Chondrocyte (in vitro differentiated cells): ENCODE measurements around the gene CSNK1D. TPM values are rescaled to one million over a fixed set of nuclear protein-coding genes. Genes with fewer than 3 reads are reported as not detected.

ENCODE experiments used
- DNase-seq: peaks from one replicate; pipeline ENCODE4 v3.0.0; 2021; ENCODE audit warnings: mixed read lengths, low spot score
- H3K27ac Mint-ChIP-seq: one replicate; pipeline ENCODE4 v1.8.0; 2021; ENCODE audit warnings: mild to moderate bottlenecking, moderate library complexity, mixed read lengths; ENCODE audit not compliant: unreplicated experiment
- H3K27me3 Mint-ChIP-seq: 2 replicates; pipeline ENCODE4 v1.8.0; 2021; ENCODE audit warnings: low read depth, mixed read lengths
- H3K36me3 Mint-ChIP-seq: 2 replicates; pipeline ENCODE4 v1.8.0; 2021; ENCODE audit warnings: low read depth, mixed read lengths
- H3K4me1 Mint-ChIP-seq: 2 replicates; pipeline ENCODE4 v1.8.0; 2021; ENCODE audit warnings: low read depth, mild to moderate bottlenecking, mixed read lengths
- H3K4me3 Mint-ChIP-seq: one replicate; pipeline ENCODE4 v1.8.0; 2021; ENCODE audit warnings: mild to moderate bottlenecking, moderate library complexity, mixed read lengths; ENCODE audit not compliant: unreplicated experiment
- H3K9me3 Mint-ChIP-seq: 2 replicates; pipeline ENCODE4 v1.8.0; 2021; ENCODE audit warnings: low read depth, mixed read lengths
- total RNA-seq: library from RNA; stranded (reverse); gene quantifications from 3 replicates; pipeline ENCODE4 v1.2.1, GENCODE V29; 2021
- TF ChIP-seq, protein P1 (sequence below): fragments of 200-600 bp; sonication (generic); IDR thresholded peaks from 2 replicates; pipeline ENCODE4 v1.5.0; 2021; ENCODE audit warnings: antibody characterized with exemption, mild to moderate bottlenecking, moderate library complexity

Gene CSNK1D
- total RNA-seq, 1 donor from 2014 or later = 93.0 TPM

DNA sequence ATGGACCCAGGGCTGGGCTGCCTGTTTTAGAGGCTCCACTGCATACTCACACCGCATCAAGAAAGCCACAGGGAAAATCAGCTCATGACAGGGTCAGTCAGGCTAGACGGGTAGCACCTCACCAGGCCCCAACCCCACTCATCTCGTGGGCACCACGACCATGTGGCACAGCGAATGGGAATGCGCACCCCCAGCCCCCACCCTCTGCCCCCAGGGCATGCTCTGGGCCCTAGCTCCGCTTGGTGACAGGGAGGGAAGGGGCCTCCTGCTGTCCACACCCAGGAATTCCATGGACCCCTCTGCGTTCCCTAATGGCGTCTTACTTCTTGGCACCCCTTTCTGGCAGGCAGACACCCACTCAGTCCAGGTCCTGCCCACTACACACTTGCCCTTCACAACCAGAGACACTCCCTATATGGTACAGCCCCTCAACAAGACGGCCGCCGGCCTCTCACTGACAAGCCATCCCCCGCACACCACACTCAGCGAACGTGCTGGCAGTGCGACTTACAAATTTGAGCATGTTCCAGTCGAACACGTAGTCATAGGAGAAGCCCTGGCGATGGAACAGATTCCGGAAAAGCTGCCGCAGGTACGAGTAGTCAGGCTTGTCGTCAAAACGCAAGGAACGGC, 22.5 kb downstream of the CSNK1D start:
- TF ChIP-seq, protein P1, sequence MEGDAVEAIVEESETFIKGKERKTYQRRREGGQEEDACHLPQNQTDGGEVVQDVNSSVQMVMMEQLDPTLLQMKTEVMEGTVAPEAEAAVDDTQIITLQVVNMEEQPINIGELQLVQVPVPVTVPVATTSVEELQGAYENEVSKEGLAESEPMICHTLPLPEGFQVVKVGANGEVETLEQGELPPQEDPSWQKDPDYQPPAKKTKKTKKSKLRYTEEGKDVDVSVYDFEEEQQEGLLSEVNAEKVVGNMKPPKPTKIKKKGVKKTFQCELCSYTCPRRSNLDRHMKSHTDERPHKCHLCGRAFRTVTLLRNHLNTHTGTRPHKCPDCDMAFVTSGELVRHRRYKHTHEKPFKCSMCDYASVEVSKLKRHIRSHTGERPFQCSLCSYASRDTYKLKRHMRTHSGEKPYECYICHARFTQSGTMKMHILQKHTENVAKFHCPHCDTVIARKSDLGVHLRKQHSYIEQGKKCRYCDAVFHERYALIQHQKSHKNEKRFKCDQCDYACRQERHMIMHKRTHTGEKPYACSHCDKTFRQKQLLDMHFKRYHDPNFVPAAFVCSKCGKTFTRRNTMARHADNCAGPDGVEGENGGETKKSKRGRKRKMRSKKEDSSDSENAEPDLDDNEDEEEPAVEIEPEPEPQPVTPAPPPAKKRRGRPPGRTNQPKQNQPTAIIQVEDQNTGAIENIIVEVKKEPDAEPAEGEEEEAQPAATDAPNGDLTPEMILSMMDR = no peak
- Mint-ChIP-seq H3K4me1 (peaks cover 22% of the 10 kb centered on the region), H3K27me3 (no peaks in the 10 kb centered on the region), H3K9me3 (no peaks in the 10 kb centered on the region), H3K4me3 (no peak overlapping the region), H3K27ac (no peak overlapping the region), H3K36me3 (peaks cover 41% of the 10 kb centered on the region)
- DNase-seq = peak; percentile 65

DNA sequence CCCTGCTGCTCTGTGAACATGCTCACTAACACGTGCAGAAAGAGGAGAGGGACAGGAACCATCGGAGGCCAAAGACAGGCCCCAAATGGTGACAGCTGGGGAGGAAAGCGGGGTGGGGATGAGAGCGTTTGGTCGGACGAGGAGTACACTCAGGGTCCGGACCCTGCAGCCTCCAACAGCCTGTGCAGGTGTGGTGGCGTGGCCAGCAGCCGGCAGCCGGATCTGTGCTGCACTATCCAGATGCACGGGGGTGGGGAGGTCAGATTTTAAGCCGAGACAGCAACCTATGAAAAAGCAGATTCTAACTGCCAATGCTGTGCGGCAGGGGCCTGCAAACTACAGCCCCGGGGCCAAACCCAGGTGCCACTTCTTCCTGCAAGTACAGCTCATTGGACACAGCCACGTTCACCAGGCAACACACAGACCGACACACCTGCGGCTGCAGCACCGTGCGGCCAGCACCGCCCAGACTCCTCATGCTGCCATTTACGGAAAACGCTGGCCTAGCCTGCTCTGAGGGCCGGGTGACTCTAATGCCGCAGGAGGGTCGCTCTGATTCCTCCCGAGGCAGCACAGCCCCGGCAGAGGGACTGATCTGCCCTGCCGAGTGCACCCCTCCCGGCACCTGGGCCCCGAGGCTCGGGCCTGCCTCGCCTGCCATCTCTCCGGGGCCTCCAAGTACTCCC, 23.5 kb downstream of the CSNK1D start:
- H3K27ac Mint-ChIP-seq = no peak overlapping the region

DNA sequence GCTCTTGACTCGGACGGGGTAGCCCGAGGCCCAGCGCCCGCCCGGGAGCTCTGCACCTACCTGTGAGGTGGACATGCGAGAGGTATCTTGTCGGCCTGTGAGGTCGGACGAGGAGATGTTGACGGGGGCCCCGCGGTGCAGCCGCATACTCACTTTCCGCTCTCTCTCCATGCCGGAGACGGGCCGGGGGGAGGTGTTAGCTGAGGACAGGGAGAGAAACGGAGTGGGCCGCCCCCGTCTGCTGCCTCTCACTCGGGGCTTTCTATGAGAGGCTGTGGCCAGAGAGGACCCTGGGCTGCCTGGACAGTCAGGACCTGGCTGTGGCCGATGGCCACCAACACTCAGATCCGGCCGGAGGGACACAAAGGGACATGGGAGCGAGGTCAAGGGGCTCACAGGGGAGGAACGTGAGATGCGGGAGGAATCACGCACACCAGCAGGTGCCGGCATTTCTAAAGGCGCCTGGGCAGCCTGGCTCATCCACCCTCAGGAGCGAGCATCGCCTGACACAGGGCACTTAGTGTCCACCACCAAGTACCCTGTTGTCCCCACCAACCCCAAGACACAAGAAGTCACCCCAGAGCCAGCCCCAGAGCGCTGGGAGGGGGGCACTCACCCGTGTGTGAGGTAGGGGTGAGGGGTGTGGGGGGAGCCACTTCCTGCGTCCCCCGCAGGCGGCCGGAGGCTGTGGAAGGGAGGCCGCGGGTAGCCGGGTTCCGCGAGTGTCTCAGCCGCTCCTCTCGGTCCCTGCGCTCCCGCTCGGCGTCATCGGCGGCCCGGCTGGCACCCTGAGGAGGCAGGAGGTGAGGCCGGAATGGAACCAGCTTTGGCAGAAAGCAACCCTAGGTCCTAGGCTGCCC, 24.5 kb downstream of the CSNK1D start:
- H3K4me1 Mint-ChIP-seq = peaks cover 26% of the 10 kb centered on the region
- H3K4me3 Mint-ChIP-seq = no peak overlapping the region
- TF ChIP-seq, protein P1 = no peak
- H3K27me3 Mint-ChIP-seq = no peaks in the 10 kb centered on the region
- peaks cover 48% of the 10 kb centered on the region for H3K36me3 Mint-ChIP-seq
- peak; percentile 94 for DNase-seq
- H3K9me3 Mint-ChIP-seq = no peaks in the 10 kb centered on the region
- H3K27ac Mint-ChIP-seq = peak overlapping the region; percentile 73

More for the DNA sequence above, 23.5 kb downstream of the CSNK1D start:
- peak; percentile 88 for DNase-seq
- Mint-ChIP-seq H3K9me3 (no peaks in the 10 kb centered on the region), H3K36me3 (peaks cover 38% of the 10 kb centered on the region), H3K27me3 (no peaks in the 10 kb centered on the region), H3K4me3 (no peak overlapping the region), H3K4me1 (peaks cover 22% of the 10 kb centered on the region)
- TF ChIP-seq, protein P1 = no peak

GRCh38 chr17:82247856-82248671, 25.4 kb downstream of the CSNK1D start:
- Mint-ChIP-seq H3K27ac (peak overlapping the region; percentile 86), H3K9me3 (no peaks in the 10 kb centered on the region), H3K27me3 (no peaks in the 10 kb centered on the region)

More at GRCh38 chr17:82247856-82248671, 25.4 kb downstream of the CSNK1D start:
- Mint-ChIP-seq H3K36me3 (peaks cover 50% of the 10 kb centered on the region), H3K4me1 (peaks cover 35% of the 10 kb centered on the region), H3K4me3 (no peak overlapping the region)
- DNase-seq = peak; percentile 76
- TF ChIP-seq, protein P1 = no peak
